ENCODE data around the gene HIVEP3. TPM values are rescaled to one million over a fixed set of nuclear protein-coding genes. Genes with fewer than 3 reads are reported as not detected.

HIVEP3 gene
- total and polyA plus RNA-seq, 2 of the 13 experiments (the other 11 are each of a cell fraction or from before 2014, with no cell fraction given): 0.05 TPM; not detected in 1

GRCh38 chr1:41862384-41863221 is 56.1 kb downstream of the HIVEP3 start:
- H3K27me3 ChIP-seq (ENCODE audit: control insufficient read depth in 1 of 2, insufficient read depth in 2 of 2, low read length in 2 of 2): peaks cover 0 to 5% of the 10 kb centered on the region in 2 experiments; a peak in 2 of 5 replicates
- H3K4me2 ChIP-seq (ENCODE audit: low read depth, low read length): no peak overlapping the region
- H4K20me1 ChIP-seq (ENCODE audit: insufficient read depth, low read length): no peaks in the 10 kb centered on the region
- CTCF ChIA-PET (ENCODE audit: low intra/inter-chr PET ratio, low total read pairs): no interaction called here
- H2AFZ ChIP-seq (ENCODE audit: low read length): no peak overlapping the region
- H3K9me3 ChIP-seq (ENCODE audit: low read length): no peaks in the 10 kb centered on the region
- no peak for ATAC-seq
- intact Hi-C loops (cut with micrococcal nuclease; ENCODE audit: unreplicated experiment): no loop called here
- no peak overlapping the region for H3K27ac ChIP-seq (ENCODE audit: extremely low read length, insufficient read depth, low read length)
- TF ChIP-seq FOXJ3 (CRISPR knock-in tag; IDR thresholded peaks at IDR 0.05; ENCODE audit: borderline replicate concordance) (no peak), JARID2 (CRISPR knock-in tag; IDR thresholded peaks at IDR 0.05; ENCODE audit: insufficient replicate concordance) (no peak), KLF6 (CRISPR knock-in tag; IDR thresholded peaks at IDR 0.05) (no peak), ZNF7 (CRISPR knock-in tag; IDR thresholded peaks at IDR 0.05) (no peak), POGK (CRISPR knock-in tag; conservative IDR thresholded peaks at IDR 0.05) (no peak)
- TF ChIP-seq, protein P1, sequence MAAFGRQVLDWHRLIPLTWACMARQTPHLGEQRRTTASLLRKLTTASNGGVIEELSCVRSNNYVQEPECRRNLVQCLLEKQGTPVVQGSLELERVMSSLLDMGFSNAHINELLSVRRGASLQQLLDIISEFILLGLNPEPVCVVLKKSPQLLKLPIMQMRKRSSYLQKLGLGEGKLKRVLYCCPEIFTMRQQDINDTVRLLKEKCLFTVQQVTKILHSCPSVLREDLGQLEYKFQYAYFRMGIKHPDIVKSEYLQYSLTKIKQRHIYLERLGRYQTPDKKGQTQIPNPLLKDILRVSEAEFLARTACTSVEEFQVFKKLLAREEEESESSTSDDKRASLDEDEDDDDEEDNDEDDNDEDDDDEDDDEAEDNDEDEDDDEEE (CRISPR knock-in tag; IDR thresholded peaks at IDR 0.05): no peak
- WGBS (ENCODE audit: low lambda C conversion rate): 35% methylated on average over 7 of the region's 7 CpGs
- H3K9ac ChIP-seq (ENCODE audit: insufficient read depth, low read depth, low read length): no peak overlapping the region
- no peaks in the 10 kb centered on the region for H3K79me2 ChIP-seq (ENCODE audit: insufficient read depth, low read length)
- no peak for FAIRE-seq
- no peaks in the 10 kb centered on the region for H3K36me3 ChIP-seq (replicated peaks in 1 of 2; ENCODE audit: control insufficient read depth in 1 of 2, insufficient read depth in 2 of 2, low read length in 2 of 2)
- POLR2A ChIA-PET: no interaction called here
- H3K4me3 ChIP-seq (replicated peaks in 1 of 3; ENCODE audit: insufficient read depth in 1 of 3, low read depth in 2 of 3, low read length in 3 of 3): no peak overlapping the region
- H3K4me1 ChIP-seq (ENCODE audit: insufficient read depth, low read length): no peaks in the 10 kb centered on the region
- no TSS peak for BruUV-seq (replicated peaks)
- in situ Hi-C loops (cut with HindIII; ENCODE audit: extremely low pct_ligation_motif_present, low pct_unique_long_range_greater_than_20kb): no loop called here
- DNase-seq (ENCODE audit: low spot score): no peak

Data from HepG2 (cell line).